GM23248 (cell line): Measurements from ENCODE around the gene AADAC. TPM values are rescaled to one million over a fixed set of nuclear protein-coding genes. Genes with fewer than 3 reads are reported as not detected.
A peak's percentile ranks its signal among the peaks of the same experiment; 100 is the strongest.

Source experiments
- DNase-seq: peaks from one replicate; pipeline ENCODE4 v3.0.0-alpha.2; 2015
- H2AFZ ChIP-seq: fragments of 200-600 bp; sonication (generic); 2 replicates; pipeline ENCODE4 v1.6.1; 2016; ENCODE audit warnings: antibody characterized with exemption
- H3F3A ChIP-seq: fragments of 200-600 bp; sonication (generic); 2 replicates; pipeline ENCODE4 v1.6.1; 2016; ENCODE audit warnings: mild to moderate bottlenecking, antibody characterized with exemption, mixed run types; ENCODE audit not compliant: insufficient read depth
- H3K27ac ChIP-seq: fragments of 200-600 bp; sonication (generic); 2 replicates; pipeline ENCODE4 v1.5.1; 2016; ENCODE audit warnings: mild to moderate bottlenecking
- H3K27me3 ChIP-seq: fragments of 200-600 bp; sonication (generic); replicated peaks from 2 replicates; pipeline ENCODE4 v1.6.1; 2016; ENCODE audit warnings: mild to moderate bottlenecking; ENCODE audit not compliant: insufficient read depth
- H3K36me3 ChIP-seq: fragments of 200-600 bp; sonication (generic); 2 replicates; pipeline ENCODE4 v1.6.1; 2016; ENCODE audit warnings: low read depth, mild to moderate bottlenecking
- H3K4me1 ChIP-seq: fragments of 200-600 bp; sonication (generic); 2 replicates; pipeline ENCODE4 v1.6.1; 2016; ENCODE audit warnings: mild to moderate bottlenecking; ENCODE audit not compliant: insufficient read depth
- H3K4me2 ChIP-seq: fragments of 200-600 bp; sonication (generic); one replicate; pipeline ENCODE4 v1.6.1; 2016; ENCODE audit warnings: mild to moderate bottlenecking; ENCODE audit not compliant: unreplicated experiment
- H3K4me3 ChIP-seq: fragments of 200-600 bp; sonication (generic); 2 replicates; pipeline ENCODE4 v1.5.1; 2016; ENCODE audit warnings: mild to moderate bottlenecking
- H3K79me2 ChIP-seq: fragments of 200-600 bp; sonication (generic); 2 replicates; pipeline ENCODE4 v1.6.1; 2016; ENCODE audit warnings: mild to moderate bottlenecking; ENCODE audit not compliant: insufficient read depth
- H3K9ac ChIP-seq: fragments of 200-600 bp; sonication (generic); 2 replicates; pipeline ENCODE4 v1.6.1; 2016; ENCODE audit warnings: mild to moderate bottlenecking
- H3K9me2 ChIP-seq: fragments of 200-600 bp; sonication (generic); 2 replicates; pipeline ENCODE4 v1.6.1; 2016; ENCODE audit warnings: mixed run types, mild to moderate bottlenecking, moderate library complexity; ENCODE audit not compliant: insufficient read depth
- H3K9me3 ChIP-seq: fragments of 200-600 bp; sonication (generic); one replicate; pipeline ENCODE4 v1.6.1; 2017; ENCODE audit warnings: low read depth
- H4K20me1 ChIP-seq: fragments of 200-600 bp; sonication (generic); 2 replicates; pipeline ENCODE4 v1.6.0; 2016; ENCODE audit not compliant: insufficient read depth
- EZH2 ChIP-seq: fragments of 200-600 bp; sonication (generic); IDR thresholded peaks from 2 replicates; pipeline ENCODE4 v1.6.1; 2018; ENCODE audit warnings: antibody characterized with exemption, mild to moderate bottlenecking; ENCODE audit not compliant: insufficient read depth, poor library complexity, severe bottlenecking
- EZH2phosphoT487 ChIP-seq: fragments of 200-600 bp; sonication (generic); IDR thresholded peaks from 2 replicates; pipeline ENCODE4 v1.6.1; 2018; ENCODE audit warnings: antibody characterized with exemption, moderate library complexity, mild to moderate bottlenecking, low read depth; ENCODE audit not compliant: insufficient read depth
- WGBS, 2 experiments: methylation state at CpG; one replicate each; pipeline ENCODE4 v1.1.6; 2015 to 2017; ENCODE audit warnings: low lambda C conversion rate in 2 of 2, low coverage in 1 of 2; ENCODE audit errors: missing lambda C conversion rate in 2 of 2; 5-methylcytosine and 5-hydroxymethylcytosine counted together
- in situ Hi-C: fragments of 300-500 bp; cut with MboI; formaldehyde crosslinking; loops from 2 replicates; pipeline ENCODE4 v1.15.0; 2020
- polyA plus RNA-seq: library from polyadenylated mRNA; unstranded; fragments of >200 nt; fragmentation: Nextera tagmentation; extraction: Ambion mirVana; gene quantifications from 2 replicates; pipeline ENCODE4 v1.2.1, GENCODE V29; 2016
- total RNA-seq: library from RNA; depleted of rRNA; stranded (reverse); fragments of >200 nt; shearing (Covaris generic); gene quantifications from 2 replicates; pipeline ENCODE4 v1.2.3, GENCODE V29; 2014

The AADAC gene
- total and polyA plus RNA-seq, 2 experiments from 2014 or later: not detected

DNA sequence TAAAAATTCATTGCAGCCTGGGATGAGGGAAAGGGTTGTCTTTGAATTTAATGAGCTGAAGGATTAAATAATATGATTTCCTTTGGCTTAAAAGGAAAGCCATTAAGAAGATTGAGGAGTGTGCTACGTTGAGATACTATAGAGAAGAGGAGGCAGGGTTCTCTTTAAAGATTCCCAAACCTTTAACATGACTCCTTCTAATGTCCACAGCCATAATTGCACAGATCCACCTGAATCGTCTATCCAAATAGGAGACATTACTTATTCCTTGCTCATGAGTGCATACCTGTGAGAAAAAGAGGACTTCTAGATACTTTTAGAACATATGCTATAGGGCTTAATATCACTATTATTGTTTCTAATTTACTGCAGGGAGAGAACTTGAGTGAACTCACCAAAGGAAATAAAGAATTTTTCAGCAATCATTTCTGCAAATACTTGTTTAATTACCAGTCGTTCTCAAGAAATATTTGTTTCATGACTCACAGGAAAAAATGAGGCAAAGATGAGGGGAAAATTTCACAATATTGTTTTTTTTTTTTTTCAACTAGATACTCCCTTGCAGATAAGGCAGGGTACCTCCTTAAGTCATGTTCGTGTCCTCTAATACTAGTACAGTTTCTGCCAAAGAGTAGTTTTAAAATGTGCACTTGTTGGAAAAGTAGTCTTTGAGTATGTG is 50.6 kb downstream of the AADAC start:
- peaks cover 36% of the 10 kb centered on the region for H3K4me1 ChIP-seq
- H3F3A ChIP-seq: peaks cover 22% of the 10 kb centered on the region
- in situ Hi-C loops: no loop called here
- H3K4me3 ChIP-seq: no peak overlapping the region
- TF ChIP-seq EZH2phosphoT487: no peak
- no peak for TF ChIP-seq EZH2
- H3K36me3 ChIP-seq: no peaks in the 10 kb centered on the region
- H2AFZ ChIP-seq: no peak overlapping the region
- no peaks in the 10 kb centered on the region for H3K9me2 ChIP-seq
- no peaks in the 10 kb centered on the region for H3K27me3 ChIP-seq
- H3K4me2 ChIP-seq: peak overlapping the region; percentile 71
- H3K9me3 ChIP-seq: no peaks in the 10 kb centered on the region
- H3K27ac ChIP-seq: peak overlapping the region; percentile 50
- DNase-seq: peak; percentile 76
- no peaks in the 10 kb centered on the region for H3K79me2 ChIP-seq
- H3K9ac ChIP-seq: no peak overlapping the region
- 6 to 11% methylated on average over 4 of the region's 4 CpGs for WGBS, 2 experiments
- no peaks in the 10 kb centered on the region for H4K20me1 ChIP-seq

GRCh38 chr3:151866711-151867410 is 52.9 kb downstream of the AADAC start:
- in situ Hi-C loops: no loop called here
- H3F3A ChIP-seq: peaks cover 22% of the 10 kb centered on the region
- H4K20me1 ChIP-seq: no peaks in the 10 kb centered on the region
- H2AFZ ChIP-seq: peak overlapping the region; percentile 91
- no peaks in the 10 kb centered on the region for H3K79me2 ChIP-seq
- H3K9me3 ChIP-seq: no peaks in the 10 kb centered on the region
- H3K9ac ChIP-seq: no peak overlapping the region; the same call in 1 of the 2 replicates
- no peaks in the 10 kb centered on the region for H3K9me2 ChIP-seq
- no peak overlapping the region for H3K27ac ChIP-seq
- H3K4me3 ChIP-seq: no peak overlapping the region
- H3K4me2 ChIP-seq: peak overlapping the region; percentile 47
- no peaks in the 10 kb centered on the region for H3K36me3 ChIP-seq
- 37 to 40% methylated on average over 4 of the region's 4 CpGs for WGBS, 2 experiments
- no peaks in the 10 kb centered on the region for H3K27me3 ChIP-seq
- TF ChIP-seq EZH2 (no peak), EZH2phosphoT487 (no peak)
- H3K4me1 ChIP-seq: peaks cover 36% of the 10 kb centered on the region
- DNase-seq: no peak

GRCh38 chr3:151867666-151868065 is 53.8 kb downstream of the AADAC start:
- no peak for TF ChIP-seq EZH2phosphoT487
- TF ChIP-seq EZH2: no peak
- no peak for DNase-seq
- Histone ChIP-seq H3K9ac (no peak overlapping the region), H3F3A (peaks cover 20% of the 10 kb centered on the region), H2AFZ (no peak overlapping the region), H3K9me2 (no peaks in the 10 kb centered on the region), H3K36me3 (no peaks in the 10 kb centered on the region), H3K27ac (no peak overlapping the region), H3K79me2 (no peaks in the 10 kb centered on the region), H3K4me3 (no peak overlapping the region), H3K4me1 (peaks cover 35% of the 10 kb centered on the region), H4K20me1 (no peaks in the 10 kb centered on the region), H3K9me3 (no peaks in the 10 kb centered on the region), H3K4me2 (no peak overlapping the region), H3K27me3 (no peaks in the 10 kb centered on the region)
- 94 to 98% methylated on average over 1 of the region's 1 CpG for WGBS, 2 experiments
- in situ Hi-C loops: no loop called here

DNA sequence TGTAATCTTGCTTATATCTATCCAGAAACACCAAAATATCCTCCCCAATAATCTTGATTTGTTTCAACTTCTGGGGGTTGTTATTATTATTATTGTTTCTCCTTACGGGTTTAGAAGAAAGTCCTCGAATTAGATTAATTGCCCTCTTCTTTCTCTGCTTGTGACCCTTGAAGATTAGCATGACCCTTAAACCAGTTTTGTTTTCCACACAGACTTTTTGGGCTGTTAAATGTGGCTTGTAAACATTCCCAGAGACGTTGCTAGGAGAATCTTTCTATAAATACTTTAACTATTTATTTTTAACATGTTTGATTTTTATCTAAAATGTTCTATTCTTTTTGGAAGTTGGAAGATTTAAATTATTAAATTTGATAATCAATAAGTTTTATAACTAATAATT is 55.3 kb downstream of the AADAC start:
- in situ Hi-C loops: no loop called here
- 21 to 22% methylated on average over 3 of the region's 3 CpGs for WGBS, 2 experiments

More for the DNA sequence above, 55.3 kb downstream of the AADAC start:
- Histone ChIP-seq H3K9me3 (no peaks in the 10 kb centered on the region), H3K9me2 (no peaks in the 10 kb centered on the region), H4K20me1 (no peaks in the 10 kb centered on the region), H3K79me2 (no peaks in the 10 kb centered on the region), H3K9ac (no peak overlapping the region), H3K4me2 (no peak overlapping the region), H2AFZ (0 out of 2 replicates have a peak overlapping the region, but pooled peaks have one; percentile 27), H3F3A (peaks cover 9% of the 10 kb centered on the region), H3K4me1 (peaks cover 20% of the 10 kb centered on the region), H3K27me3 (no peaks in the 10 kb centered on the region), H3K4me3 (no peak overlapping the region), H3K27ac (no peak overlapping the region), H3K36me3 (no peaks in the 10 kb centered on the region)
- DNase-seq: no peak
- no peak for TF ChIP-seq EZH2
- no peak for TF ChIP-seq EZH2phosphoT487
